PC-9 (cell line): ENCODE data around the gene ROPN1B.

Experiments used
- CTCF ChIP-seq: fragments of 200-600 bp; sonication (generic); conservative IDR thresholded peaks from 2 replicates; pipeline ENCODE4 v1.6.1; 2017; ENCODE audit warnings: mixed run types, antibody characterized with exemption, mild to moderate bottlenecking, moderate library complexity
- EZH2 ChIP-seq: fragments of 200-600 bp; sonication (generic); IDR thresholded peaks from 2 replicates; pipeline ENCODE4 v1.8.0; 2017; ENCODE audit warnings: antibody characterized with exemption, low read depth

- TF ChIP-seq CTCF: no peak
- TF ChIP-seq EZH2: no peak
Observed at GRCh38 chr3:126013751-126014156, 44.8 kb downstream of the ROPN1B start.
